ENCODE measurements around the gene PROM1.

Gene PROM1

DNA sequence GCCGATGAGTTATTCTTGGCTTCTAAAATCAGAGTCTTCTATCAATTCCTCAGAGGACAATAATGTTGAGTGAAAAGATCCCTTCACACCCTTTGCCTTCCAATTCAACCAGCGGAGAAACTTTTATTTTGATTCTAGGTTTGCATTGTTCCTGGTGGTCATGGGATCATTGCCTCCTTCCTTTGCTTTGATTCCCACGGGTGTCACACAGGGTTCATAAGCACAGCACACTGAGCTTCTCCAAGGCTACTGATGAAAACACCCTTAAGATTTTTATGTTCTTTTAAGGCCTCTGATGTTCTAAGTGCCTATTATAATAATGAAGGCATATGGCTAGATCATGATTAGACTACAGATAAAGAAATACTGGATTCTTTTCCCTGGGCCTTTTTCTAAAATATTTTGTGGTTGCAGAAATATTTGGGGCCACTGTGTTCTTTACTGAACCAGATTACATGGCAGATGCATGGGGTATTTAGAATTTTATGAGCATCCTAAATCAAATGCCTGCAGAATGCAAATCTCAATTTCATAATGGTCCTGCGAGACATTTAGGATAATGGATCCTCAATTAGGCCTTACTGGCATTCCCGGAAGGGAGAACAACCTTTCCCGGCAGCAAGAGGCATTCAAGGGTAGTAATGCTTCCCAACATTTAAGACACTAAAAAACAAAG, 76.9 kb downstream of the PROM1 start:
- Histone ChIP-seq H3K4me3 (ENCODE audit: control insufficient read depth in 1 of 7, extremely low read depth in 1 of 7, insufficient read depth in 4 of 7, low read depth in 2 of 7, low read length in 6 of 7) (no peak overlapping the region), H3K27ac (ENCODE audit: insufficient read depth in 1 of 2, low read depth in 1 of 2, low read length in 2 of 2, poor library complexity in 1 of 2, severe bottlenecking in 2 of 2) (no peak overlapping the region), H3K4me1 (ENCODE audit: control extremely low read depth in 1 of 4, control insufficient read depth in 4 of 4, insufficient read depth in 4 of 4, low read length in 3 of 4) (peaks cover 0 to 6% (median 3%) of the 10 kb centered on the region in 4 experiments), H3K9me3 (ENCODE audit: control extremely low read depth in 1 of 5, control insufficient read depth in 4 of 5, insufficient read depth in 2 of 5, low read depth in 1 of 5, low read length in 4 of 5) (no peaks in the 10 kb centered on the region), H3K27me3 (replicated peaks in 2 of 5; ENCODE audit: control insufficient read depth in 4 of 5, insufficient read depth in 5 of 5, low read length in 4 of 5) (no peaks in the 10 kb centered on the region), H3K36me3 (ENCODE audit: control insufficient read depth in 4 of 4, insufficient read depth in 4 of 4, low read length in 3 of 4) (peaks cover 20 to 93% (median 53%) of the 10 kb centered on the region in 4 experiments)
- CTCF ChIA-PET: interaction anchor here (1.5 to 1.8 kb wide), 3 partner anchors 8 to 201 kb away, joined by 4 to 6 read pairs (median 5); no protein-coding TSS in a partner anchor
- no peak for DNase-seq
- WGBS (ENCODE audit: insufficient coverage): 98% methylated on average over 4 of the region's 6 CpGs
- POLR2A ChIA-PET: no interaction called here

DNA sequence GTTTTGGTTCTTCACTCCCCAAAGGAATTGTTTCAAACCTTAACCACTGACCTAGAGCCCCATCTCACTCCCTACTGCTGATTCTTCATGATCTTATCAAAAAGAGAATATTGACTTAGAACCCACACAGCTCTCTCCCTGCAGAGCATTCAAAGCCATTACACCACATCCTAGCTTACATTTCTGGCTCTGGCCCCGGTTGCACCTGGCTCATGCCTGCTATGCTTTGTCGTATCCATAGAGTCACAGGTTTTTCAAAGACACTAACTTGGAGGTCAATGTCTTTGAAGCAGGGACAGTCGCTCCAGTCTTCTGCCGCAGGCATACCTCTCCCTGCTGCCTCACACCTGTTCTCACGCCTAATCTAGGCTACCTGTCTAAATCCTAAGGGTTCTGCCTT, 78.1 kb downstream of the PROM1 start:
- Histone ChIP-seq H3K4me1 (ENCODE audit: control extremely low read depth in 1 of 4, control insufficient read depth in 4 of 4, insufficient read depth in 4 of 4, low read length in 3 of 4) (peaks cover 0 to 12% (median 7%) of the 10 kb centered on the region in 4 experiments), H3K27ac (ENCODE audit: insufficient read depth in 1 of 2, low read depth in 1 of 2, low read length in 2 of 2, poor library complexity in 1 of 2, severe bottlenecking in 2 of 2) (no peak overlapping the region), H3K27me3 (replicated peaks in 2 of 5; ENCODE audit: control insufficient read depth in 4 of 5, insufficient read depth in 5 of 5, low read length in 4 of 5) (no peaks in the 10 kb centered on the region), H3K36me3 (ENCODE audit: control insufficient read depth in 4 of 4, insufficient read depth in 4 of 4, low read length in 3 of 4) (peaks cover 16 to 89% (median 50%) of the 10 kb centered on the region in 4 experiments), H3K4me3 (ENCODE audit: control insufficient read depth in 1 of 7, extremely low read depth in 1 of 7, insufficient read depth in 4 of 7, low read depth in 2 of 7, low read length in 6 of 7) (no peak overlapping the region), H3K9me3 (ENCODE audit: control extremely low read depth in 1 of 5, control insufficient read depth in 4 of 5, insufficient read depth in 2 of 5, low read depth in 1 of 5, low read length in 4 of 5) (no peaks in the 10 kb centered on the region)
- WGBS (ENCODE audit: insufficient coverage): 83% methylated on average over 5 of the region's 5 CpGs
- DNase-seq: no peak
- ChIA-PET CTCF (interaction anchor here (0.7 to 2.2 kb wide), 7 partner anchors 10 to 200 kb away, joined by 3 to 9 read pairs (median 3); no protein-coding TSS in a partner anchor), POLR2A (interaction anchor here (1.0 kb wide), 1 partner anchor 40 kb away, joined by 3 read pairs; no protein-coding TSS in a partner anchor)

DNA sequence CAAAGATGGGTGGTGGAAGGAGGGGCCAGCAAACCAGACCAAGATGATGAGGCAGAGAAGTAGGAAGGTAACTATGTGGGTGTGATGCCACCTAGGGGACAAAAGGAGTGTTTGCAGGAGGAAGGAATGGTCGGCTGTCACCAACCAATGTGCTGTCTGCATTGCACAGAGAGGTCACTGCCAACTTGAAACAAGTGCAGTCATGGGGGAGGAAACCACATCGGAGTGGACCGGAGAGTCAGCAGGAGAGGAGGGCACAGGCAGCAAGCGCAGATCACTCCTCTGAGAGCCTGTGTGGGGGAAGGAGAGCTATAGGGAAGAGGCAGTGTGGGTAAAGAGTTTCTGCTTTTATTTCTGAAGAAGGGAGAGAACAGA, 82.4 kb downstream of the PROM1 start:
- Histone ChIP-seq H3K36me3 (ENCODE audit: control insufficient read depth in 4 of 4, insufficient read depth in 4 of 4, low read length in 3 of 4) (peaks cover 15 to 83% (median 47%) of the 10 kb centered on the region in 4 experiments), H3K4me1 (ENCODE audit: control extremely low read depth in 1 of 4, control insufficient read depth in 4 of 4, insufficient read depth in 4 of 4, low read length in 3 of 4) (peaks cover 0 to 12% (median 7%) of the 10 kb centered on the region in 4 experiments), H3K27ac (ENCODE audit: insufficient read depth in 1 of 2, low read depth in 1 of 2, low read length in 2 of 2, poor library complexity in 1 of 2, severe bottlenecking in 2 of 2) (no peak overlapping the region), H3K27me3 (replicated peaks in 2 of 5; ENCODE audit: control insufficient read depth in 4 of 5, insufficient read depth in 5 of 5, low read length in 4 of 5) (no peaks in the 10 kb centered on the region), H3K4me3 (ENCODE audit: control insufficient read depth in 1 of 7, extremely low read depth in 1 of 7, insufficient read depth in 4 of 7, low read depth in 2 of 7, low read length in 6 of 7) (no peak overlapping the region), H3K9me3 (ENCODE audit: control extremely low read depth in 1 of 5, control insufficient read depth in 4 of 5, insufficient read depth in 2 of 5, low read depth in 1 of 5, low read length in 4 of 5) (no peaks in the 10 kb centered on the region)
- POLR2A ChIA-PET: no interaction called here
- WGBS (ENCODE audit: insufficient coverage): 0% methylated on average over 4 of the region's 4 CpGs
- peak; percentile 82 to 95 (median 93) for DNase-seq
- CTCF ChIA-PET: interaction anchor here (0.7 to 3.4 kb wide), 18 partner anchors 11 to 522 kb away, joined by 3 to 34 read pairs (median 4); no protein-coding TSS in a partner anchor

DNA sequence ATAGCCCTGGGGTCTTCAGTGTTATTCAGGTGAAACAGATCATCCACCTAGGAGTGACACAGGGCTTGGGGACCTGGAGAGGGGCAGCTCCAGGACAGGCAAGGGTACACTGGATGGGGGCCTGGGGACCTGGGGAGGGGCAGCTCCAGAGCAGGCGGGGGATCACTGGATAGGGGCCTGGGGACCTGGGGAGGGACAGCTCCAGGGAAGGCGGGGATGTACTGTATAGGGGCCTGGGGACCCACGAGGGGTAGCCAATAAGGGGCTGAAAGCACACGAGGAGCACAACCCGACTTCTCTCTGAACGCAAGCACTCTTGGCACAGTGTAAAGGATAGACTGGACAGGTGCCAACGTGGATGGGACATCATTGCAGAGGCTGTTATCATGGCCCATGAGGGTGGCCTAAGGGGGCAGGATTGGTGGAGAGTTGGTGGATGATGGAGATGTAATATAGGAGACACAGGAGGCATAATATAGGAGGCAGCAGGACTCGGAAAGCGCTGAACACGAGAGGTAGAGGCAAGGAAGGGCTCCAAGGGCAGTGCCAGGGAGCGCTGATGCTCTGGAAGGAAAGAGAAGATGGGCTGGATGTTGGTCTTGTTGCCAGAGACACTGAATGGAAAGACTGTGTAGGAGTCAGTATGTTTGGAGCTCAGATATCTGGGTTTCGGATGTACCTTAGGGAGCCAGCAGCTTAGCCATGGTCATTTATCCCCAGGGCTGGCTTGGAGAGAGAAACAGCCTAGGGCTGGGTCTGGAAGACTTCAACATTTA, 82.9 kb downstream of the PROM1 start:
- POLR2A ChIA-PET: no interaction called here
- Histone ChIP-seq H3K27me3 (replicated peaks in 2 of 5; ENCODE audit: control insufficient read depth in 4 of 5, insufficient read depth in 5 of 5, low read length in 4 of 5) (no peaks in the 10 kb centered on the region), H3K9me3 (ENCODE audit: control extremely low read depth in 1 of 5, control insufficient read depth in 4 of 5, insufficient read depth in 2 of 5, low read depth in 1 of 5, low read length in 4 of 5) (no peaks in the 10 kb centered on the region), H3K4me1 (ENCODE audit: control extremely low read depth in 1 of 4, control insufficient read depth in 4 of 4, insufficient read depth in 4 of 4, low read length in 3 of 4) (peaks cover 0 to 12% (median 7%) of the 10 kb centered on the region in 4 experiments), H3K36me3 (ENCODE audit: control insufficient read depth in 4 of 4, insufficient read depth in 4 of 4, low read length in 3 of 4) (peaks cover 15 to 81% (median 45%) of the 10 kb centered on the region in 4 experiments), H3K27ac (ENCODE audit: insufficient read depth in 1 of 2, low read depth in 1 of 2, low read length in 2 of 2, poor library complexity in 1 of 2, severe bottlenecking in 2 of 2) (no peak overlapping the region), H3K4me3 (ENCODE audit: control insufficient read depth in 1 of 7, extremely low read depth in 1 of 7, insufficient read depth in 4 of 7, low read depth in 2 of 7, low read length in 6 of 7) (no peak overlapping the region)
- WGBS (ENCODE audit: insufficient coverage): 94% methylated on average over 10 of the region's 12 CpGs
- CTCF ChIA-PET: interaction anchor here (0.6 to 3.4 kb wide), 16 partner anchors 11 to 521 kb away, joined by 3 to 34 read pairs (median 4); no protein-coding TSS in a partner anchor
- no peak for DNase-seq

DNA sequence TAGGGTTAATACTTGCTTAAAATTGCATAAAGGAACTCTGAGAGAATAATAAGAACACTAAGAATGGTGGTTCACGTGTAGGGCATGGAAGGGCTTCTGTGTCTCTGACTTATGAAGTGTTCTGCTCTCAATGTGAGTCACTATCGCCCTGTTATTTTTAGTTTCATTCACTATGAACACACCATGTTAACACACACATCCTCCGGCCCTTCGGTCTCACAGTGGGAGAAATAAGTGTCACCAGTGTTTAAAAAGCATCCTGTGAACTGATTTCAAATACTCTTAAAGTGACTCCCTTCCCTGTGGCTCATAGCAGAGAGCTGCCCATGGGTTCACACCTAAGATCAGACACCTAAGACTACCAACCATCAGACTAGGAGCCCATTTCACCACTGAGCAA, 87.0 kb downstream of the PROM1 start:
- POLR2A ChIA-PET: no interaction called here

DNA sequence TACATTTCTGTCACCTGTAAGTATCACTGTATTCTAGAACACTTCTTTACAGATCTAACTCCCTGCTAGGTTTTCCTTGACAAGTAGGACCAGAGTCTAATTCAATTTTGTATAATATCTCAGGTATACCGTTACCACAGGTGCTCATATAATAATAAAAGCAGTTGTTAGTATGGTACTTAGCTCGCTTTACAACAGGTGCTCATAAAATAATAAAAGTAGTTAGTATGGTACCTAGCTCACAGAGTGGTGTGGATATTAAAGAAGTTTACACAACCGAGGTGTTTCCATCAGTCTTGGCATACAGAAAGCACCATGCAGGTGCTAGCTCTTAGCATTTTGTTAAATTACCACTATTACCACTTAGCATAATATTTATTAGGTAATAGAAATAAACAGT, 88.0 kb downstream of the PROM1 start:
- no CpG with 5 or more reads among the region's 3 CpGs for WGBS (ENCODE audit: insufficient coverage)
- Histone ChIP-seq H3K4me3 (ENCODE audit: control insufficient read depth in 1 of 7, extremely low read depth in 1 of 7, insufficient read depth in 4 of 7, low read depth in 2 of 7, low read length in 6 of 7) (no peak overlapping the region), H3K27me3 (replicated peaks in 2 of 5; ENCODE audit: control insufficient read depth in 4 of 5, insufficient read depth in 5 of 5, low read length in 4 of 5) (no peaks in the 10 kb centered on the region), H3K36me3 (ENCODE audit: control insufficient read depth in 4 of 4, insufficient read depth in 4 of 4, low read length in 3 of 4) (peaks cover 31 to 80% (median 56%) of the 10 kb centered on the region in 4 experiments), H3K4me1 (ENCODE audit: control extremely low read depth in 1 of 4, control insufficient read depth in 4 of 4, insufficient read depth in 4 of 4, low read length in 3 of 4) (peaks cover 0 to 10% (median 7%) of the 10 kb centered on the region in 4 experiments), H3K27ac (ENCODE audit: insufficient read depth in 1 of 2, low read depth in 1 of 2, low read length in 2 of 2, poor library complexity in 1 of 2, severe bottlenecking in 2 of 2) (no peak overlapping the region), H3K9me3 (ENCODE audit: control extremely low read depth in 1 of 5, control insufficient read depth in 4 of 5, insufficient read depth in 2 of 5, low read depth in 1 of 5, low read length in 4 of 5) (no peaks in the 10 kb centered on the region)
- ChIA-PET CTCF (interaction anchor here (0.6 to 2.4 kb wide), 6 partner anchors 9 to 242 kb away, joined by 3 to 9 read pairs (median 4); no protein-coding TSS in a partner anchor), POLR2A (no interaction called here)
- no peak for DNase-seq

More for the DNA sequence above, 87.0 kb downstream of the PROM1 start:
- no peak for DNase-seq
- H3K27ac ChIP-seq (ENCODE audit: insufficient read depth in 1 of 2, low read depth in 1 of 2, low read length in 2 of 2, poor library complexity in 1 of 2, severe bottlenecking in 2 of 2): no peak overlapping the region
- CTCF ChIA-PET: interaction anchor here (0.6 to 2.4 kb wide), 5 partner anchors 19 to 298 kb away, joined by 3 to 9 read pairs (median 3); no protein-coding TSS in a partner anchor
- no peaks in the 10 kb centered on the region for H3K27me3 ChIP-seq (replicated peaks in 2 of 5; ENCODE audit: control insufficient read depth in 4 of 5, insufficient read depth in 5 of 5, low read length in 4 of 5)
- H3K9me3 ChIP-seq (ENCODE audit: control extremely low read depth in 1 of 5, control insufficient read depth in 4 of 5, insufficient read depth in 2 of 5, low read depth in 1 of 5, low read length in 4 of 5): no peaks in the 10 kb centered on the region
- 96% methylated on average over 3 of the region's 4 CpGs for WGBS (ENCODE audit: insufficient coverage)
- H3K4me1 ChIP-seq (ENCODE audit: control extremely low read depth in 1 of 4, control insufficient read depth in 4 of 4, insufficient read depth in 4 of 4, low read length in 3 of 4): peaks cover 0 to 14% (median 10%) of the 10 kb centered on the region in 4 experiments
- H3K36me3 ChIP-seq (ENCODE audit: control insufficient read depth in 4 of 4, insufficient read depth in 4 of 4, low read length in 3 of 4): peaks cover 31 to 77% (median 57%) of the 10 kb centered on the region in 4 experiments
- H3K4me3 ChIP-seq (ENCODE audit: control insufficient read depth in 1 of 7, extremely low read depth in 1 of 7, insufficient read depth in 4 of 7, low read depth in 2 of 7, low read length in 6 of 7): no peak overlapping the region

All from common myeloid progenitor, CD34-positive (primary cell).